Activated gamma-delta T cell treated with anti-CD3 and anti-CD28 coated beads, Interleukin-2, amount 50 U/mL, for 16 hours (primary cell): ENCODE measurements around the gene INPP5B.
A peak's percentile ranks its signal among the peaks of the same experiment; 100 is the strongest.
"Not testable (repeated sequence)": the region's sequence is repeated elsewhere in the genome, so short reads cannot be mapped to it uniquely, and the experiment has no call there.

Experiments used
- DNase-seq: peaks from one replicate; pipeline ENCODE4 v3.0.0-alpha.2; 2020; ENCODE audit warnings: low read depth

Gene INPP5B

GRCh38 chr1:37948166-37948565 lies 1.3 kb upstream of the INPP5B start:
- DNase-seq, result no peak

GRCh38 chr1:37947364-37947763 lies 511 bp upstream of the INPP5B start:
- no peak for DNase-seq

GRCh38 chr1:37945743-37946702 lies 830 bp downstream of the INPP5B start:
- DNase-seq, result no peak

- no peak for DNase-seq
Observed at GRCh38 chr1:37945251-37945650, 1.6 kb downstream of the INPP5B start.

- no peak for DNase-seq
Observed at GRCh38 chr1:37944816-37945215, 2.0 kb downstream of the INPP5B start.

- no peak for DNase-seq
Observed at GRCh38 chr1:37944086-37944763, 2.6 kb downstream of the INPP5B start.

GRCh38 chr1:37940299-37940947 lies 6.4 kb downstream of the INPP5B start:
- DNase-seq, result no peak

GRCh38 chr1:37936760-37937159 lies 10.1 kb downstream of the INPP5B start:
- DNase-seq, result not testable (repeated sequence)

- DNase-seq, result no peak
Observed at GRCh38 chr1:37932759-37933158, 14.1 kb downstream of the INPP5B start.

GRCh38 chr1:37931361-37932158 lies 15.3 kb downstream of the INPP5B start:
- DNase-seq, result peak; percentile 96

- no peak for DNase-seq
Observed at GRCh38 chr1:37931102-37931360, 15.8 kb downstream of the INPP5B start.

- peak; percentile 33 for DNase-seq
Observed at GRCh38 chr1:37930246-37931101, 16.4 kb downstream of the INPP5B start.

- DNase-seq, result no peak
Observed at GRCh38 chr1:37926038-37926924, 20.6 kb downstream of the INPP5B start.

- DNase-seq, result no peak
Observed at GRCh38 chr1:37925316-37925715, 21.5 kb downstream of the INPP5B start.

GRCh38 chr1:37923551-37923889 lies 23.3 kb downstream of the INPP5B start:
- DNase-seq, result no peak

GRCh38 chr1:37922767-37923550 lies 23.9 kb downstream of the INPP5B start:
- peak; percentile 25 for DNase-seq

GRCh38 chr1:37919277-37919676 lies 27.6 kb downstream of the INPP5B start:
- no peak for DNase-seq

- no peak for DNase-seq
Observed at GRCh38 chr1:37915476-37916093, 31.3 kb downstream of the INPP5B start.
